Measurements from ENCODE around the gene RCVRN. TPM values are rescaled to one million over a fixed set of nuclear protein-coding genes. Genes with fewer than 3 reads are reported as not detected.

The RCVRN gene
- total RNA-seq, 2 donors from 2014 or later, result not detected

Other genes with a start within 250 kb of the RCVRN start
- not detected for gene DHRS7C, start 113.7 kb downstream of the RCVRN start, total RNA-seq
- not detected for gene GSG1L2, start 83.2 kb downstream of the RCVRN start, total RNA-seq
- gene GLP2R, start 79.3 kb downstream of the RCVRN start, total RNA-seq, result not detected